ENCODE results near the gene BACH2.
"Not testable (repeated sequence)": the region's sequence is repeated elsewhere in the genome, so short reads cannot be mapped to it uniquely, and the experiment has no call there.

The BACH2 gene

DNA sequence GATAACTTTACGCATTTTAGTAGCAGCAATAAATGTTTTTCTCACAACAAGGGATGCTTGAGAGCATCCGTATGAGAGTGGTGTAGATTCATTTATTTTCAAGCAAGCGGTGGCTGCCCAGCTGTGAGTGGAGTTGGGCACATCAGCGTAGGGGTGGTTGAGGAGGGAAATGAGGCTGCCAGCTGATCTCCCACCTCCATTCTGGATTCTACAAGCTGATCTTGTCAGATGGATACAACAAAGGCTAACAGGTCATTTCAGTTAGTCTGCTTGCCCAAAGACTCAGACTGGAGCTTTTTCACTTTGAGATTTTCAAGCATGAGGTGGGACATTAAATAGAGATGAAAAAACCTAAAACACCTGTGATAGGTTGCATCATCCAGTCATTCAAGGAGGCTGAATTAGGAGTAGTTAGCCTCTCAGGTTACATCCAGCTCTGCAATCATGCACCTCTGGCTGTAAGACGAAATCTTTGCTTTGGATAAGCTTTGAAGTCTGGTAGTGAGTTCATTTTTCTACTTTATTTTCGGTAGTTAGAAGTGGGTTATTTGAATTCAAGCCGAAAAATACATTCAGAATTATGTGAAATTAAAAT, 1.9 kb upstream of the BACH2 start:
- peak; percentile 63 for DNase-seq

DNA sequence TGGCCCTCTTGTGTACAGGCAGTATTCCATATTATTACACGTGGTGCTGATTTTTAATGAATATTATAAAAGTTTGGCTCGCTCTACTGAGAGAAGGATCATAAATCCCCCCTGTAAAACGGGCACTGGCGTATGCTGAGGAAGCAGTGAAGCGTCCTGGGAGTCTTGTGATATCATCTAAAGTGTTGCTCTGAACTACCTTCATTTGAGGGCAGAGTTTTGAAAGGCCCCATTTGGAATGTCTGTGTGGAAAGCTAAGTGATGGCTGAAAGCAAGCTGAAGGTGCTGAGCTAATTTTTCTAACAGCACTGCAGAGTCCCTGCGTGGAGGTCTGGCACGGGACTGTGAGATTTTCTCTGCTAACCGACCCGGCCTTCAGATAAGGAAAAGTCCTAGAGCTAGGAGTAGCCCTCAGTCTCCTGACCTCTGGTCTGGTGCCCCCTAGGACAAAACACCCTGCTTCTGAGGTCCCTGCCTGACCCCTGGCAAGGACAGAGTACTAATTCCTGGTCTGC, 1.3 kb upstream of the BACH2 start:
- DNase-seq: no peak

DNA sequence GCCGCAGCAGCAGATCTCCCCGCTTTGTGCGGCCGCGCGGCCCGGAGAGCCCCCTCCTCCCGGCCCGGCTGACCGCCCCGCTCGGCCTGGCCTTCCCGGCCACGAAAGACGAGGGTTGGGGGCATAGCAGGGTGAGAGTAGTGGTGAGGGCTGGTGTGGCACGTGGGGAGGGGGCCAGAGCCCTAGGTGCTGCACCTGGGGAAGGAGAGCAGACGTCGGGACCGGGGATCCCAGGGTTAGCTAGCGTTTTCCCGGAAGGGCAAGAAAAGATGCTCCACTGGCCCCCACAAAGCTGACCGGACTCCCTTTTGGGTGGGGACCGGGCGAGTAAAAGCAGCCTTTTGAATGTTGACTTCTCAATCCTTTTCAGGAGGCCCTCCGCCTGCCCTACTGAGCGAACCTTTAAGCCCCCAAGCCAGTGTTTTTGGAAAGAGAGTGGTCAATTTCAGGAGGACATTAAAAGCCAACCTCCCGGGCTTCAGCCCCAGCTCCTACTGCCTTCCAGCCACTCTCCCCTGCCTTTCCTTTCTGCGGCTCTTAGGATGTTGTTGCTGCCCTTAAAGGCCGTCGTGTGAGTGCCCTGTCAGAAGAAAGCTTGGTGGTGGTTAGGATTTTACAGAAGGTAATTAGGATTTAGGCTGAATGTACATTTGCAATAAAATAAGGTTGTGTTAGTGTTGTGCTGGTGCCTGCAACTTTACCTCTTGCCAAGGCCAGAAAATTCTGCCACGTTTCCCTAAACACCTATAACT, 648 bp upstream of the BACH2 start:
- DNase-seq: no peak

DNA sequence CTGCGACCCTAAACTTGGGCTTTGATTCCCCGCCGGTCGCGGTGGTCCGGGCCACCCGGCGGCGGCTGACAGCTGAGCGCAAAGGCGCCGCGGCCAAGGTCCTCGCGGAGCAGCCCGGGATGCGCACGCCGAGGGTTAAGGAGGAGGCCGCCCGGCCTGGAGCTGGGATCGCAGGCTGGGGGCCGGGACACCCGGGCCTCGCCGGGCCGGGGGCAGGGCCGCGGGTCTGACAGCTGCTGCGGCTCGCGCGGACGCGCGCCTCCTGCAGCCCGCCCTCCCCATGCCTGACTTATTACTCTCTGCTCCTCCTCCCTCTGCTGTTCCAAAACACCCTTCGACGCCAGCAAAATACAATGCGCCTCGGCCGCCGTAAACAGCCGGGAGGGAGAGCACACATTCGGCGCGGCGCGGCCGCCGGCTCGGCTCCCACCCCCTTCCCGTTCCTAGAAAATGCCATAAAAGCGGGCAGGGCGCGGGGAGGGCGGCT, 746 bp downstream of the BACH2 start:
- DNase-seq: peak; percentile 71

DNA sequence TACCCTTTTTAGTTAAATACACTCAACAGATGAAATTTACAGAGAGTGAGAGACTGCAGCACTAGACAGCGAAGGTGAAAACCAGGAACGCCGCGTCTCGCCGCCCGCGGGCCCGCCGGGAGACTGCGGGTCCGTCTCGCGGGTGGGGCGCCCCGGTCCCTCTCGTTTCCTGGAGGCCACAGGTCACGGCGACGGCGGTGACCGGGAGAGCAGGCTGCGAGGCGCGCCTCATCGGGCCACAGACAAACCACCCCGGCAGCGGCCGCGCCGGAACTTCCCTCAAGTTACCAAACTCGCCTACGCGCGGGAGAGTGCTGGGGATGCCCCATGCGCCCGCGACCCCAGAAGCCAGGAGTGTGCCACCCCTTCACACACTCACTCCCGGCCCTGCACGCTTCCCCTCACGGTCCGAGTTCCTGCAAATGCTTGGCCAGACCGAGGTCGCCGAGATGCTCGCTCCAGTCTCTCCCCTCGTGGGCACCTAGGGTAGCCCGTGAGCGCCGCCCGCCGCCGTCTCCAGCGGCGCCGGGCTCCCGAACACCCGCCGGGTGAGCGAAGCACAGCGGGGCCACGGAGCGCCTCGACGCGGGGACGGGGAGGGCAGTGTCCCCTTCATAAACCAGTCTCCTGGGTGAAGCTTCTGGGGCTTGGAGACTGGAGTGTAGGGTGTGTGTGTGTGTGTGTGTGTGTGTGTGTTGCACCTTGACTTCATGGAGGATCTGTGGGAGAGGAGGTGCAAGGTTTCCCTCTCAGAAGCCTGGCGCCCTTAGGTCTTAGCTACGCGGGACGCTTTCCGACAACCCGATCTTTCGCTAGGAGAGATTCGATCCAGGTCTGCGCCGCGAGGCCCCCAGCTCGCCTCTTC, 1.4 kb downstream of the BACH2 start:
- peak; percentile 65 for DNase-seq

DNA sequence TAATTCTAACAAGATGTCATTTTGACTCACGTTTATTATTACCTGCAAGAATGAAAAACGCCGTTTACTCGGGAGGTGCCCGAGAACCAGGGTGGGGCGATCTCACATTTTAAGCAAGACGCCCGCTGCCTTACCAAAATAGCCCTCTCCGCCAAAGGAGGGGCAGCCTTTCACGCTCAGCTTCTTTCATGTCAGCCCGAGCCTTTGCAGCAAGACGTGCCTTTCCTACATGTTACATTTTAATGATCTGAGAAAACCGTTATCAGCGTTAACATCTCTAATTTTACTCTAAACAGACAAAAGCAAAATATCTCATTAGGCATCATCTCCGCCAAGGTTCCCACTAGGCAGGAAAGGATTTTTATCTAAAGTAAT, 2.0 kb downstream of the BACH2 start:
- peak; percentile 52 for DNase-seq

DNA sequence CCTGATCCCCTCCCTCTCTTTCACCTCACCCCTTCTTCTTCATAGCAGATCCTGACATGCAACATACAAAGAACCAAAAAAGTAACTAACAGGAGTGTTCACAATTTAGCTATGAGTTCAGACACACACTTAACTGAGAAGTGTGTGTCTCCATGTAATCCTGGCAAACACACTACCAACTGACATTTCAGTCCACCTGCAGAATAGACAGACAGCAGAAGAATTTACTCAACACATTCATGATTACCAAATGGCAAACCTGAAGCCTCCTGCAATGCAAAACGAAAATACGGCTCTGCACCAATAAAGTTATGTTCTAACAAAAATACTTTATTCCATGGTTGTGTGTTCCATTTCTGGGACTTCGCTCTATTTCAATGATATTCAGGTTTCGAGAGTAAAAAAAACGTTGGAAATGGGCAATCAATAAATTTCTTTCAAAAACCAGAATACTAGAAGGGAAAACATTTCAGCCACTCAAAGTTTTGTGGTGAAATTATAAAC, 2.6 kb downstream of the BACH2 start:
- peak; percentile 47 for DNase-seq

DNA sequence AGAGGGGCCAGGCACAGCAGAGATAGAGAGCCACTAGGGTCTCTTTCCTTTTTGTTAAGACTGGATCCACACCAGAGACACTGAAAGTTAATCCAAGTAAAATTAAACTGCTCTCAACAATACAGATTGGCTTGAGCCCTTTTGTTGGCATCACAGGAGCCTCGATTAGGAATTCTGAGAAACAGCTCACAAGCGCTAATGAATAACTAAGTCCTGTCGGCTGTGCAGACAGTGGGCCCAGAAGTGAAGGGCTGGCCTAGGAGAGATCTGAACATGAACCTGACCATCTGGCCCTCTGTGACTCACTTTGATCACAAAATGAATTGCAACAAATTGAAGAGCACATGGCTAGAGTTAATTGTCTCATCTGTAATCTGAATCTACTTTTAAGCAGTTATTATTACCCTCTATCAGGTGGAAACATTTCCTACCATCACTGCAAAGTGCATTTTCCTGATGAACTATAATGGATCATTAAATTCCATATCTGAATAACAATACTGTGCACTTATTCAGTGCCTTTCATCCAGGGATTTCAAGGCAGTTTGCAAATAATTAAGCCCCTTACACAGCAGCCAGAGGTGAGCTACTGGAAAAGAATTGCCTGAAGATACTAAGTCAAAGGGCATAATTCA, 3.2 kb downstream of the BACH2 start:
- peak; percentile 86 for DNase-seq

DNA sequence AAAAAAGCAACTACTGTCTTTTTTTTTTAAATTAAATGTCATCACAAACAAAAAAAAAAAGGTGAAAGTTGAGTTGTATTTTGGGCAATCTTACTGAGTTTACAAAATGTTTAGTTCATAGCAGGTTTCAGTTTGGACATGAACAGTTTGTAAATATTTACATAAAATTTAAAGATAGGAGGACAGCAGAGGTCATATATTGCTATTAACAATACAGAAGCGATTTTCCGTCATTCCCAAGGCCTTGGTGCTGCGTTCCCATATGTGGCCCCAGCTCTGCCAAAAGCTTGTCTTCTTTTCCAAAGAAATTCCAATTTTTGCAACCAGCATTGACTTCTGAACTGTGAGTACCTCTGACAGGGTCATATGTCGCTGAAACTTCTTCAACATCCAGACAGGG, 5.1 kb downstream of the BACH2 start:
- no peak for DNase-seq

DNA sequence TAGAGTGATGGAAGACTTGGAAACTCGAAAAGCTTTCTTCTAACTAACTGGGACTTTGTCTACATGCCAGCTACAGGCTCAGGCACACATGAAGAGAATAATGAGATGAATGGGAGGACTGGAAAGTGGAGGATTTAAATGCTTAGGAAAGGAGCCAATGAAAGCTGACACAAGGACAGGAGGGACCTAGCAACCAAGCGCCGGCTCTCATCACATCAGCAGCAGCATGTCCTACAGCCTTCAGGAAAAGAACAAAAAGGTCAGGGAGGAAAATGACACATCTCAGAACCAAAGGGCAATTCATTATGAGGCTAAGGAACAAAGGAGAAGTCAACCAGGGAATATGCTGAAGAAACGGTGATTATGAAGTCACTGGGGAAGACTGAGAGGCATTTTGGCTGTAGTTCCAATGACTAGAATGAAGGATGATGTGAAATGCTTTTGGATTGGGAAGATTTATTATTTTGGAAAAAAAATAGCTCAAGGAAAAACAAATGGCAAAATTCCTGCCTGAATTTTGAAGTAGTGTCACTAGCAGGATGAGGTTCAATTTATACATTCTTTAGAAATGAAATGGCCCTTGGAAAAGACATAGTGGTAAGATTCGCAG, 5.7 kb downstream of the BACH2 start:
- no peak for DNase-seq

DNA sequence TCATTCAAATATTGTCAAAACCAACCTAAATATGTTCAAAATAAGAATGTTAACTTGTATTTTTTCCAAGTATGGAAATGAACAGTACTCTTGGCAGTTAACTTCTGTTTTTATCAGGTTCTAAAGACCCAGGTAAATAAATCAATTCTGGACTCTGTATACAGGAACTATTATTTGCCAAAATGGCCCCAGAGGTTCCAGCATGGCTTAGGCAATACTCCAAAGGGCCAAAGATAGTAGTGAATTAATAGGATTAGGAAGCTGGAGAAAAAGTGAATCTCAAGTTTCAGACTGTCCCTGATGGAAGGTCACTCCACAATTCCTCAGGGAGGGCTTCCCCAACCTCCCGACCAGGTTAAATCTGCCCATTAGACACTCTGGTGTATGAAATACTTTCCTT, 6.7 kb downstream of the BACH2 start:
- DNase-seq: no peak

DNA sequence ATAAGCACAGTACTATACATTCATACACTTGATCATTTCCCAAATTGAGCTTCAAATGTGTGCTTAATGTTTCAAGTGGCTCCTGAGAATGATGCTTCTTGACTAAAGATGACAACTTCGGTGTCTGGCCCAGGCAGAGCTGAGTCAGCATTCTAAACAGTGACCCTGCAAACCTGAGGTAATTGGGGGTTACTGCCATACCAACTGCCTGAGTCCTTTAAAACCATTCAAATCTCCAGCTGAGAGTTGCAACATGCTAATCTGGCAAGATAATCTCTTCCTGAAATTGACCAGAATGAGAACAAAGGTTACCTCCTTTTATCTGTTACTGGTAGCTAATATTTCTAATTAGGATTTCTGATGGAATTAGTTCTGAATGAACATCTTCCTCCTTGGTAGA, 8.2 kb downstream of the BACH2 start:
- no peak for DNase-seq

DNA sequence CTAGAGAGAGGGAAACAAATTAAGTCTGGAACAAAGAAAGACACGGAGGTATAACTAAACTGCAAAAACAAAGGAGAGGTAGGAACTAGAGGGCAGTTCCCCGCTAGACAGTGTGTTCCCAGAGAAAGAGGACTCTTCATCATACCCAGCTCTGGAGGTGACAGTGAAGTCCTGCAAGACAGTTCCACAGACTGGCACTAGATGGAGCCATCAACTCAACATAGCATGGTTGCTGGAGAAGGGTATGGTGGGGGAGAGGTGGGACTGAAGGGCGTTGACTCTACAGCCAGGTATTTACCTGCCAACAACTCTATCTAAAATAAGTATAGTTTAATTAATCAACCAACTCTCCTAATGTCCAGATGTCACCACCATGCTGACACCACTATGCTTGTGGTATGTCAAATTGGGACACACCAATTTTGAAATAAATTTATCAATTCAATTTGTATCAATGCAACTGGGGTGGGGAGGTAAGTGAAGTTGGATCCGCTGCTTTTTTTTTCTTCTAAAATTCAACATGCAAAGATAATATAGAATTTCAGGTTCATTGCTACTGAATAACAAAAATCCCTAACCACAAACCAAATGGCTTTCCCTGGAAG, 9.7 kb downstream of the BACH2 start:
- DNase-seq: peak; percentile 55

DNA sequence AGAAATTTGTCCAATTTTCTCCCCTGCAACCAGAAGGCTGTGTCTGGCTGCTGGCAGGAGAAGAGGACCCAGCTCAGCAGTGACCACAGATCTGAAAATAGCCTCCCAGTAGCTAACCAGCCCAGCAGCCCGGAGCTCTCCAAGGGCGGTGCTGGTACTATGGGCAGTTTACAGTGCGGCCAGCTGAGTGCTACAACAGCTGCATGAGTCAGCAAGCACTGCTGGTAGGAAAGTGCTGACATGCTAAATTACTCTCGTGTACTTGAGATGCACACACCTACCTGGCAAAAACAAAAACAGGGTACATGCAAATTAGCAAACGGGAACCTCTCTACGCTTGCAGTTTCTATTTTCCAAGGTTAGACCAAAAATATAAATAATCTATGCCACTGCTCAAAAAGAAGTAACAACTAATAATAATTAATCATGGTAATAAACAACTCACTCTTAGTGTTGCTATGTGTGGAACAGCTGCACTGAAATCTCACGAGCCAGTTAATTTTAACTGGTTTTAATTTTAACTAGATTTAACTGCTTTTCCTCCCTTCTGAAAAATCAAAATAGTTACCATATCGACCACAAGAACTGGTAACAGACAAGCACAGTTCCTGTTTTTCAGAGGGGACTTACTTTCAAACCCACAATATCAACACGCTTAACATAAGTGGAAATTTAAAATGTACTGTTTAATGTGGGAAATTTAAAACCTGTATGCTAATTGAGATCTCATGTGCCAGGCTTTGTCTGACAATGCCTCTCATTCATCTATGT, 10.8 kb downstream of the BACH2 start:
- peak; percentile 18 for DNase-seq

DNA sequence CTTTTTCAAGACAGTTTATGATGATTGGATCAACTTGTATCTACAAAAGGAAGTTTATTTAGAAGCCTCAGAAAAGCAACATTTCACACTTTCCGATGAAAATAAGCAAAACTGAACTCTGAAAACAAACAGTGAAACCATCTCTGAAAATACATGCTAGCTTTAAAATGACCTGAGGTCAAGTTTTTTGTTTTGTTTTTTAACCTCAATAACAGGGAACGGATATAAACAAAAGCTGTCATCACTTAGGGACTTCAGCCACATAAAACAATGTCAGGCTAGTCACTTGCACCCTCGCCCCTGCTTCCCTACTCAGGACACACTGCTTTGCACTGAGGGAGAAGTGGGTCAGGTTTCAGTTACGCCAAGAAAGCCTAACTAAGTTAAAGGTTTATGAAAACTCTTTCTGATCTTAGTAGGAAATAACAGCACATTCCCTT, 11.6 kb downstream of the BACH2 start:
- DNase-seq: no peak

DNA sequence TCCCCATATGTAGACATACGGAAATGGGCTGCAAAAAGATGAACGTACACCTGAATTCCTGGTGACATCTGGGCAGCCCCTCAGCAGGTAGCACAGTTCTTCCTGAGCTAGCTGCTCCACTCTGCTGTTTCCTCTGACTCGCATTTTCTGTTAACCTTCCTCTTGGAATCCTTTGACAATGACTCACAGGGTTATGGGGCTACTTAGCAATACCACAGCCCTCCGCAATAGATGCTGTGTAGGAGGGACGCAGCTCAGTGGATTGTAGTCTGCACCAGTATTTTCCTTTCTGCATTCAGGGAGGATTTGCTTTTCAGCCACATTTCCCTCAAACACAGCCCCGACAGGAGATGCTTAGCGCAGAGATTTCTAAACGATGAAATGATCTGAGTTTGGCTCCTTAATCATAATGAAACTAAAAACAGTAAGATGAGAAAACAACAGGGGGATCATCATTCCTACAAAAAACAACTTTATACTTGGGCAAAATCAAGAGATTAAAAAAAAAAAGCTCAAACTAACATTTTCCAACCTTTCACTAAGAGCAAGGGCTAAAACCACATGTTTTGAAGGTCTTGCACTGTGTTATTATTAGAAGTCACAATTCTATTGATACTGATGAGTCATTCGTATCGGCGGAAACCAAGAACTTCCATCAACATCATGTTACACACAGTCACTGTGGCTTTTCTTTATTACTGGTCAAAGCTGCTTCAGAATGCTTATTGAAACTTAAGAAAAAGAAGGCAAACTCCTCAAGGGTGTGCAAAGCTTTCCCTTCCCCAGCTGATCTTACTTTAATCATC, 12.2 kb downstream of the BACH2 start:
- no peak for DNase-seq

DNA sequence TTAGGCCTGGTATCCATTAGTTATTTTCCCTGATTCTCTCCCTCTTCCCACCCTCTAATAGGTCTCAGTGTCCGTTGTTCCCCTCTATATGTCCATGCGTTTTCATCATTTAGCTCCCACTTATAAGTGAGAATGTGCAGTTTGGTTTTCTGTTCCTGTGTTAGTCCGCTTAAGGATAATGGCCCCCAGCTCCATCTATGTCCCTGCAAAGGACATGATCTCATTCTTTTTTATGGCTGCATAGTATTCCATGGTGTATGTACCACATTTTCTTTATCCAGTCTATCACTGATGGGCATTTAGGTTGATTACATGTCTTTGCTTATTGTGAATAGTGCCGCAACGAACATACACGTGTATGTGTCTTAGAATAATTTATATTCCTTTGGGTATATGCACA, 14.4 kb downstream of the BACH2 start:
- not testable (repeated sequence) for DNase-seq

DNA sequence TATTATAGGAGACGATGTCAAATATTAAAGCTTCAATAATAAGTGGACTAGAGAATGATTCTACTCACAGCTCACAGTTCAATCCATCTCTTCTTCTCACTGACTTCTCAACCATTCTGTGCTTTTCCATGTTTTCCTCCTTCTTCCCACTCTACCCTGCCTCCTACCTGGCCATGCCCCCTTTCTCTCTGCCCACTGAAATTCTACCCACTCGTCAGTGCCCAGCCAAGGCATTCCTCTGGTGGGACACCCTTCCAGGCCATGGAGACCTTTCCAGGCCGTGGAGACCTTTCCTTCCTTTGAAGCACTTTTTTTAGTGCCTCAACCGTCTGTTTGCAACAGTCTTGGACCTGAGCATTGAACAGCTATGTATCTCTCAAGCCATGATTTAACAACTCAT, 18.5 kb downstream of the BACH2 start:
- no peak for DNase-seq

DNA sequence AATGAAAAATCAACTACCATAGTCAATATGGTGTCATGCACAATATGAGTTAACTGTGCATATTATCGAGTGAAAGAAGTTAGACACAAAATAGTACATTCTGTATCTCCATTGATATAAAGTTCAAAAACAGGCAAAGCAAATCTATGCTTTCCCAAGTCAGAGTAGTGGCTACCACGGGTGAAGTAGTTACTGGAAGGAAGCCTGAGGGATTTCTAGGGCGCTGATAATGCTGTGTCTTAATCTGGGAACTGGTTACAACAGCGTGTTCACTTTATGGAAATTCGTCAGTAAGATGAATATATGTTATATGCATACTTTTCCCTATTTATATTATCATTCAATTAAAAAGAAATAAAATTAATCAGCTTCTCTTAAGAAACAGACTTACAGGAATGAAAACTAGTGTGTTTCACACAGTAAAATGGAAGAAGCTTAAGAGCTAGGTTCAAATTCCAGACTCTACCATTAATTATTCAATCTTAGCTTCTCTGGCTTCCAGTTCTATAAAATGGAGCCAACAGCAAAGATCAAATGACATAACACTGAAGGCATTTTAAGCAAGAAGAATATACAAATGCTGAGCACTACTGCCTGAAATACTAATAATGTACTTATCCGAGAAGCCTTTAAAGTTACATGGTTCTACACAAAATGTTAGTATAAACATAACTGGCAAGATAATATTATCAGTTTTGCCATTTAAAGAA, 19.2 kb downstream of the BACH2 start:
- no peak for DNase-seq
